ENCODE results near the gene GFAP.

Gene GFAP

GRCh38 chr17:44940317-44940716, 25.0 kb upstream of the GFAP start:
- ATAC-seq: peak; percentile 32
- TF ChIP-seq ZNF8 (CRISPR knock-in tag; IDR thresholded peaks at IDR 0.05) (peak; percentile 70; the same call in 1 of the 2 replicates), BACH2 (CRISPR knock-in tag; IDR thresholded peaks at IDR 0.05; ENCODE audit: borderline replicate concordance) (no peak)

- no peak for ATAC-seq
- TF ChIP-seq ZNF8 (CRISPR knock-in tag; IDR thresholded peaks at IDR 0.05): no peak
- TF ChIP-seq ZFP30 (CRISPR knock-in tag; IDR thresholded peaks at IDR 0.05): no peak
- TF ChIP-seq TCF4 (CRISPR knock-in tag; IDR thresholded peaks at IDR 0.05; ENCODE audit: borderline replicate concordance): no peak
- no peak for TF ChIP-seq ISL1 (CRISPR knock-in tag; IDR thresholded peaks at IDR 0.05)
Observed at GRCh38 chr17:44935116-44935515, 19.8 kb upstream of the GFAP start.

- no peak for ATAC-seq
- TF ChIP-seq POU6F1 (CRISPR knock-in tag; IDR thresholded peaks at IDR 0.05; ENCODE audit: borderline replicate concordance, low read depth) (no peak), TSHZ2 (CRISPR knock-in tag; IDR thresholded peaks at IDR 0.05) (no peak)
Observed at GRCh38 chr17:44934745-44935105, 19.4 kb upstream of the GFAP start.

GRCh38 chr17:44933824-44934744, 18.8 kb upstream of the GFAP start:
- ATAC-seq: no peak
- TF ChIP-seq ISL1 (CRISPR knock-in tag; IDR thresholded peaks at IDR 0.05) (no peak), ZFP30 (CRISPR knock-in tag; IDR thresholded peaks at IDR 0.05) (no peak), TSHZ2 (CRISPR knock-in tag; IDR thresholded peaks at IDR 0.05) (no peak), ZNF8 (CRISPR knock-in tag; IDR thresholded peaks at IDR 0.05) (no peak), PATZ1 (CRISPR knock-in tag; IDR thresholded peaks at IDR 0.05; ENCODE audit: borderline replicate concordance) (no peak)

DNA sequence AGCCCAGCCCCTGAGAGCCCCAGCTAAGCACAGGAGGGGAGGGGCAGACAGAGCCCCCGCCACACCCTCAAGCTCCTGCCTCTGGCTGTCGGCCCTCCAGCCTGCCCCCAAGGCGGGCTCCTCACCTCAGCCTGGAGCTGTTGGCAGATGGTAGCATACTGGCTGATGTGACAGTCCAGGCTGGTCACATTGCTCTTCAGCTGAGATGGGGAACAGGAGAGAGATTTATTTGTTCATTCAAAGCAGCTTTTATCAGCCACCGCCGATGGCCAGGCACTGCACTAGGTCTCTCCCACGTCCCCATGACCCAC, 17.4 kb upstream of the GFAP start:
- TF ChIP-seq ZNF70 (CRISPR knock-in tag; IDR thresholded peaks at IDR 0.05) (no peak), BACH2 (CRISPR knock-in tag; IDR thresholded peaks at IDR 0.05; ENCODE audit: borderline replicate concordance) (no peak), TSHZ2 (CRISPR knock-in tag; IDR thresholded peaks at IDR 0.05) (no peak), ARNTL (CRISPR knock-in tag; IDR thresholded peaks at IDR 0.05; ENCODE audit: borderline replicate concordance, low read depth) (no peak), POU6F1 (CRISPR knock-in tag; IDR thresholded peaks at IDR 0.05; ENCODE audit: borderline replicate concordance, low read depth) (no peak), ZC3H10 (CRISPR knock-in tag; IDR thresholded peaks at IDR 0.05) (no peak), PPARA (CRISPR knock-in tag; IDR thresholded peaks at IDR 0.05; ENCODE audit: borderline replicate concordance) (no peak)
- ATAC-seq: no peak
